ENCODE measurements around the gene COA7. TPM values are rescaled to one million over a fixed set of nuclear protein-coding genes. Genes with fewer than 3 reads are reported as not detected.

Gene COA7
- total and polyA plus RNA-seq, 2 donors from 2014 or later: 12.2 to 19.1 TPM

DNA sequence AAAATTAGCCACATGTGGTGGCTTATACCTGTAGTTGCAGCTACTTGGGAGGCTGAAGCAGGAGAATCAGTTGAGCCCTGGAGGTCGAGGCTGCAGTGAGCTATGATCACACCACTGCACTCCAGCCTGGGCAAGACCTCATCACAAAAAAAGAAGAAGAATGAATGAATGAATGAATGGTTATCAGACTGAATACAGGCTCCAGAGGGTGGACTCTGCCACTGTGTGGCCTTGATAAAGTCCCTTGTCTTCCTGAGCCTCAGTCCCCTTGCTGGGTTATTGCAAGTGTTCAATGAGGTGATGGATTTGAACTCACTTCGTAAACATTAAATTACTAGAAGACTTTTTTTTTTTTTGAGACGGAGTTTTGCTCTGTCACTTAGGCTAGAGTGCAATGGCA, 40.4 kb downstream of the COA7 start:
- H3K27ac ChIP-seq (ENCODE audit: low read depth in 2 of 2, low read length in 2 of 2): no peak overlapping the region
- H3K4me3 ChIP-seq (ENCODE audit: low read length in 3 of 3): no peak overlapping the region
- no peaks in the 10 kb centered on the region for H3K4me1 ChIP-seq (ENCODE audit: control insufficient read depth in 2 of 3, insufficient read depth in 2 of 3, low read depth in 1 of 3, low read length in 3 of 3)
- no peaks in the 10 kb centered on the region for H3K9me3 ChIP-seq (ENCODE audit: control insufficient read depth in 2 of 3, insufficient read depth in 1 of 3, low read length in 3 of 3)
- H3K36me3 ChIP-seq (ENCODE audit: control insufficient read depth in 2 of 3, insufficient read depth in 3 of 3, low read length in 3 of 3): no peaks in the 10 kb centered on the region
- TF ChIP-seq, protein P1, sequence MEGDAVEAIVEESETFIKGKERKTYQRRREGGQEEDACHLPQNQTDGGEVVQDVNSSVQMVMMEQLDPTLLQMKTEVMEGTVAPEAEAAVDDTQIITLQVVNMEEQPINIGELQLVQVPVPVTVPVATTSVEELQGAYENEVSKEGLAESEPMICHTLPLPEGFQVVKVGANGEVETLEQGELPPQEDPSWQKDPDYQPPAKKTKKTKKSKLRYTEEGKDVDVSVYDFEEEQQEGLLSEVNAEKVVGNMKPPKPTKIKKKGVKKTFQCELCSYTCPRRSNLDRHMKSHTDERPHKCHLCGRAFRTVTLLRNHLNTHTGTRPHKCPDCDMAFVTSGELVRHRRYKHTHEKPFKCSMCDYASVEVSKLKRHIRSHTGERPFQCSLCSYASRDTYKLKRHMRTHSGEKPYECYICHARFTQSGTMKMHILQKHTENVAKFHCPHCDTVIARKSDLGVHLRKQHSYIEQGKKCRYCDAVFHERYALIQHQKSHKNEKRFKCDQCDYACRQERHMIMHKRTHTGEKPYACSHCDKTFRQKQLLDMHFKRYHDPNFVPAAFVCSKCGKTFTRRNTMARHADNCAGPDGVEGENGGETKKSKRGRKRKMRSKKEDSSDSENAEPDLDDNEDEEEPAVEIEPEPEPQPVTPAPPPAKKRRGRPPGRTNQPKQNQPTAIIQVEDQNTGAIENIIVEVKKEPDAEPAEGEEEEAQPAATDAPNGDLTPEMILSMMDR (IDR thresholded peaks at IDR 0.05; ENCODE audit: borderline replicate concordance, extremely low read depth, insufficient read depth): no peak
- H3K27me3 ChIP-seq (ENCODE audit: control insufficient read depth, insufficient read depth, low read length): no peaks in the 10 kb centered on the region
- FAIRE-seq: no peak
- H3K9ac ChIP-seq (ENCODE audit: low read length in 3 of 3): no peak overlapping the region
- intact Hi-C loops (cut with DNase I): no loop called here
- DNase-seq: no peak

DNA sequence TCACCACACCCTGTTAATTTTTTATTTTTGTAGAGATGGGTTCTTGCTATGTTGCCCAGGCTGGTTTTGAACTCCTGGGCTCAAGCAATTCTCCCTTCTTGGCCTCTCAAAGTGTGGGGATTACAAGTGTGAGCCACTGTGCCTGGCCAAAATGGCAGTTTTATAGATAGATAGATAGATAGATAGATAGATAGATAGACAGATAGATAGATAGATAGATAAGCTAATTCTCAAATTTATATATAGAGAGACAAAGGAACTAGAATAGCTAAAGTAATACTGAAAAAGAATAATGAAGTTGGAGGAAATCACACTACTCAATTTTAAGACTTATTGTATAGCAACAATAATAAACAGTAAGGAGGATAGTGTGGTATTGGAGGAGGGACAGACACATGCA, 44.1 kb downstream of the COA7 start:
- Histone ChIP-seq H3K27ac (ENCODE audit: low read depth in 2 of 2, low read length in 2 of 2) (no peak overlapping the region), H3K9me3 (ENCODE audit: control insufficient read depth in 2 of 3, insufficient read depth in 1 of 3, low read length in 3 of 3) (no peaks in the 10 kb centered on the region), H3K9ac (ENCODE audit: low read length in 3 of 3) (no peak overlapping the region), H3K4me3 (ENCODE audit: low read length in 3 of 3) (no peak overlapping the region), H3K4me1 (ENCODE audit: control insufficient read depth in 2 of 3, insufficient read depth in 2 of 3, low read depth in 1 of 3, low read length in 3 of 3) (peaks cover 0 to 4% (median 0%) of the 10 kb centered on the region in 3 donors), H3K36me3 (ENCODE audit: control insufficient read depth in 2 of 3, insufficient read depth in 3 of 3, low read length in 3 of 3) (no peaks in the 10 kb centered on the region), H3K27me3 (ENCODE audit: control insufficient read depth, insufficient read depth, low read length) (no peaks in the 10 kb centered on the region)
- TF ChIP-seq, protein P1 (IDR thresholded peaks at IDR 0.05; ENCODE audit: borderline replicate concordance, extremely low read depth, insufficient read depth): no peak
- DNase-seq: peak in 1 of 5 donors; percentile 4
- intact Hi-C loops (cut with DNase I): no loop called here
- FAIRE-seq: no peak

DNA sequence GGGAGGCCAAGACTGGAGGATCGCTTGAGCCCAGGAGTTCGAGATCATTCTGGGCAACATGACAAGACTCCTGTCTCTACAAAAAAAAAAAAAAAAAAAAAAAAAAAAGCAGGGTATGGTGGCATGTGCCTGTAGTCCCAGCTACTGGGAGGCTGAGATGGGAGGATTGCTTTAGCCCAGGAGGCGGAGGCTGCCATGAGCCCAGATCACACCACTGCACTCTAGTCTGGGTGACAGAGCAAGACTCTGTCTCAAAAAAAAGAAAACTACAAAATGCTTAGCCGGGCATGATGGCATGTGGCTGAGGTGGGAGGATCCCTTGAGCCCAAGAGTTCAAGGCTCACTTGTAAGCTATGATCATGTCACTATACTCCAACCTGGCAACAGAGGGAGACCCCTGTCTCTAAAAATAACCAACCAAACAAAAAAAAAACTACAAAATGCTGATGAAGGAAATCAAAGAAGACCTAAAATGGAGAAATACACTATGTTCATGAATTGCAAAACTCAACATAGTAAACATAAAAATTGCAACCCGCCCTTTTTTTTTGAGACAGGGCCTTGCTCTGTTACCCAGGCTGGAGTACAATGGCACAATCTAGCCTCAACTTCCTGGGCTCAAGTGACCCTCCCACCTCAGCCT, 44.8 kb downstream of the COA7 start:
- TF ChIP-seq, protein P1 (IDR thresholded peaks at IDR 0.05; ENCODE audit: borderline replicate concordance, extremely low read depth, insufficient read depth): no peak
- Histone ChIP-seq H3K4me1 (ENCODE audit: control insufficient read depth in 2 of 3, insufficient read depth in 2 of 3, low read depth in 1 of 3, low read length in 3 of 3) (peaks cover 0 to 4% (median 0%) of the 10 kb centered on the region in 3 donors), H3K27me3 (ENCODE audit: control insufficient read depth, insufficient read depth, low read length) (no peaks in the 10 kb centered on the region), H3K9me3 (ENCODE audit: control insufficient read depth in 2 of 3, insufficient read depth in 1 of 3, low read length in 3 of 3) (no peaks in the 10 kb centered on the region), H3K9ac (ENCODE audit: low read length in 3 of 3) (no peak overlapping the region), H3K4me3 (ENCODE audit: low read length in 3 of 3) (no peak overlapping the region), H3K27ac (ENCODE audit: low read depth in 2 of 2, low read length in 2 of 2) (no peak overlapping the region), H3K36me3 (ENCODE audit: control insufficient read depth in 2 of 3, insufficient read depth in 3 of 3, low read length in 3 of 3) (no peaks in the 10 kb centered on the region)
- intact Hi-C loops (cut with DNase I): no loop called here
- peak in 1 of 5 donors; percentile 10 for DNase-seq
- no peak for FAIRE-seq

Measured in kidney (tissue), 14 donors.